K562 (cell line): ENCODE measurements around the gene TAMALIN. TPM values are rescaled to one million over a fixed set of nuclear protein-coding genes. Genes with fewer than 3 reads are reported as not detected.
A peak's percentile ranks its signal among the peaks of the same experiment; 100 is the strongest.

Experiments
- ATAC-seq: fragments of 200-7000 bp; cut with Tn5 transposase; 3 replicates; pipeline ENCODE4 v1.9.1; 2020; ENCODE audit warnings: moderate library complexity
- BruUV-seq: library from RNA; stranded (reverse); fragments of 400-500 nt; replicated peaks from 2 replicates; lab custom pipeline; 2021; lab: Mats Ljungman, UMichigan
- CTCF ChIA-PET: fragments of 300-600 bp; formaldehyde crosslinking; extraction: SDS; loops from one replicate; lab custom pipeline; 2021; ENCODE audit warnings: low intra/inter-chr PET ratio; lab: Yijun Ruan, JAX
- POLR2A ChIA-PET: fragments of 300-600, 350-650 bp; sonication (Branson Sonifier 250); formaldehyde crosslinking; extraction: SDS; loops from one replicate; lab custom pipeline; 2021; ENCODE audit warnings: antibody characterized with exemption, inconsistent platforms; lab: Yijun Ruan, JAX
- DNase-seq, 4 experiments: peaks; one replicate each; pipeline versions ENCODE4 v3.0.0 to v3.0.0-alpha.2; 2011 to 2018; ENCODE audit warnings: low spot score in 3 of 4, mixed read lengths in 3 of 4; ENCODE audit errors: extremely low read depth in 1 of 4
- FAIRE-seq: peaks from 2 replicates; lab custom pipeline; 2011; peaks lifted over from hg19 to GRCh38; lab: Jason Lieb, UNC
- H2AFZ ChIP-seq: 2 replicates; pipeline ENCODE4 v1.6.0; 2011; ENCODE audit warnings: low read depth, low read length, control low read depth, inconsistent platforms
- H3K27ac ChIP-seq: fragments of 200-600 bp; 3 replicates; pipeline ENCODE4 v1.8.0; 2011; ENCODE audit warnings: low read depth, mild to moderate bottlenecking, control low read depth, inconsistent platforms, low read length, moderate library complexity, mixed read lengths; ENCODE audit errors: extremely low read depth
- H3K27me3 ChIP-seq, 2 experiments: fragments of 300-600 bp in 1 of 2; 2 replicates in 1 of 2; 3 replicates in 1 of 2; pipeline versions ENCODE4 v1.6.0 to v1.8.0; 2011; ENCODE audit warnings: inconsistent platforms in 2 of 2, low read length in 2 of 2, mild to moderate bottlenecking in 1 of 2, mixed read lengths in 1 of 2, moderate library complexity in 1 of 2; ENCODE audit not compliant: control insufficient read depth in 2 of 2, insufficient read depth in 2 of 2
- H3K36me3 ChIP-seq: fragments of 300-600 bp; 3 replicates; pipeline ENCODE4 v1.8.0; 2011; ENCODE audit warnings: mild to moderate bottlenecking, low read length, inconsistent platforms; ENCODE audit not compliant: control insufficient read depth, insufficient read depth
- H3K4me1 ChIP-seq, 2 experiments: fragments of 200-600 bp in 1 of 2; replicated peaks in 1 of 2; 2 replicates in 1 of 2; 3 replicates in 1 of 2; pipeline versions ENCODE4 v1.5.1 to v1.8.0; 2011; ENCODE audit warnings: inconsistent platforms in 2 of 2, low read length in 2 of 2, mild to moderate bottlenecking in 1 of 2, mixed read lengths in 1 of 2, moderate library complexity in 1 of 2; ENCODE audit not compliant: control insufficient read depth in 2 of 2, insufficient read depth in 2 of 2
- H3K4me2 ChIP-seq: 2 replicates; pipeline ENCODE4 v1.6.1; 2011; ENCODE audit warnings: low read length, control low read depth, inconsistent platforms, mixed read lengths; ENCODE audit not compliant: insufficient read depth
- H3K4me3 ChIP-seq: fragments of 200-600 bp; sonication (generic), shearing (Covaris generic); 2 replicates; pipeline ENCODE4 v1.5.1; 2016; ENCODE audit warnings: control low read depth, inconsistent platforms
- H3K79me2 ChIP-seq: fragments of 200-600 bp; 3 replicates; pipeline ENCODE4 v1.8.0; 2011; ENCODE audit warnings: low read length, inconsistent platforms; ENCODE audit not compliant: control insufficient read depth, insufficient read depth
- H3K9ac ChIP-seq, 2 experiments: 2 replicates each; pipeline versions ENCODE4 v1.6.0 to v1.6.1; 2011; ENCODE audit warnings: low read depth in 2 of 2, low read length in 2 of 2, control low read depth in 1 of 2, inconsistent platforms in 1 of 2, mild to moderate bottlenecking in 1 of 2, mixed read lengths in 1 of 2; ENCODE audit not compliant: insufficient read depth in 1 of 2
- H3K9me1 ChIP-seq: one replicate; pipeline ENCODE4 v1.6.0; 2011; ENCODE audit warnings: inconsistent platforms, mild to moderate bottlenecking, low read length, moderate library complexity; ENCODE audit not compliant: control insufficient read depth, insufficient read depth
- H3K9me3 ChIP-seq: replicated peaks from 2 replicates; pipeline ENCODE4 v1.5.1; 2011; ENCODE audit warnings: low read depth, low read length, inconsistent platforms; ENCODE audit not compliant: control insufficient read depth, insufficient read depth
- H4K20me1 ChIP-seq: replicated peaks from 2 replicates; pipeline ENCODE4 v1.6.1; 2011; ENCODE audit warnings: low read length, inconsistent platforms, mixed read lengths; ENCODE audit not compliant: control insufficient read depth, insufficient read depth
- FOXP1 ChIP-seq: sonication (generic); formaldehyde crosslinking; IDR thresholded peaks from 2 replicates; pipeline ENCODE4 v1.8.0; 2022; ENCODE audit warnings: mild to moderate bottlenecking, missing genetic modification reagents
- NR4A1 ChIP-seq, 2 experiments: fragments of 250-450 bp in 1 of 2; fragments of 450-650 bp in 1 of 2; sonication (Bioruptor Pico) in 1 of 2; IDR thresholded peaks; 2 replicates each; pipeline versions ENCODE4 v1.4.0 to v1.6.1; 2016 to 2020; ENCODE audit warnings: mild to moderate bottlenecking in 2 of 2, missing compliant biosample characterization in 1 of 2, missing genetic modification characterization in 1 of 2, moderate library complexity in 1 of 2
- TBL1XR1 ChIP-seq, 2 experiments: IDR thresholded peaks; 2 replicates each; pipeline ENCODE4 v1.6.1; 2012; ENCODE audit warnings: improper control_type of control experiment in 2 of 2, low read length in 2 of 2, mild to moderate bottlenecking in 1 of 2
- WGBS: fragments of 100-300 bp; shearing (Covaris generic); methylation state at CpG from one replicate; pipeline ENCODE4 v1.1.6; 2016; ENCODE audit warnings: low coverage, mixed read lengths; ENCODE audit not compliant: insufficient coverage; ENCODE audit errors: missing lambda C conversion rate; 5-methylcytosine and 5-hydroxymethylcytosine counted together
- in situ Hi-C: fragments of 300-500 bp; cut with MboI; formaldehyde crosslinking; loops from 4 replicates; pipeline ENCODE4 v1.15.0; 2018; ENCODE audit warnings: inconsistent platforms, mixed read lengths
- intact Hi-C: fragments of 100-400 bp; cut with micrococcal nuclease; formaldehyde crosslinking; loops from 2 replicates; pipeline ENCODE4 v1.14.2; 2022
- polyA plus RNA-seq, 8 experiments: library from polyadenylated mRNA; depleted of rRNA in 4 of 8; stranded (reverse) in 5 of 8; unstranded in 3 of 8; fragments of >200 nt; fragmentation: Nextera tagmentation in 2 of 8; fragmentation: Illumina TruSeq in 1 of 8; extraction: Ambion mirVana in 2 of 8; extraction: Trizol in 1 of 8; gene quantifications; 2 replicates each; pipeline versions ENCODE4 v1.2.1 to v1.2.3, GENCODE V29; 2011 to 2014; ENCODE audit warnings: inconsistent platforms in 1 of 8, missing spikeins in 1 of 8
- total RNA-seq, 7 experiments: library from RNA; depleted of rRNA in 6 of 7; stranded (reverse); fragments of >200 nt in 6 of 7; fragmentation: Illumina TruSeq in 2 of 7; extraction: Trizol in 2 of 7; gene quantifications; 2 replicates each; pipeline versions ENCODE4 v1.2.1 to v1.2.3, GENCODE V29; 2011 to 2021; ENCODE audit warnings: low replicate concordance in 1 of 7
- TF ChIP-seq, protein P1 (sequence below): fragments of 200-800 bp; sonication (Bioruptor generic); IDR thresholded peaks from 2 replicates; pipeline ENCODE4 v1.6.1; 2017; ENCODE audit warnings: missing genetic modification characterization, missing compliant biosample characterization
- TF ChIP-seq, protein P2 (sequence below): fragments of 450-650 bp; IDR thresholded peaks from 2 replicates; pipeline ENCODE4 v1.6.1; 2017; ENCODE audit warnings: antibody characterized with exemption

TAMALIN gene
- total and polyA plus RNA-seq, 9 of the 15 experiments (the other 6 are each of a cell fraction or from before 2014, with no cell fraction given), result 0.74 to 2.2 (median 1.5) TPM; not detected in 2

DNA sequence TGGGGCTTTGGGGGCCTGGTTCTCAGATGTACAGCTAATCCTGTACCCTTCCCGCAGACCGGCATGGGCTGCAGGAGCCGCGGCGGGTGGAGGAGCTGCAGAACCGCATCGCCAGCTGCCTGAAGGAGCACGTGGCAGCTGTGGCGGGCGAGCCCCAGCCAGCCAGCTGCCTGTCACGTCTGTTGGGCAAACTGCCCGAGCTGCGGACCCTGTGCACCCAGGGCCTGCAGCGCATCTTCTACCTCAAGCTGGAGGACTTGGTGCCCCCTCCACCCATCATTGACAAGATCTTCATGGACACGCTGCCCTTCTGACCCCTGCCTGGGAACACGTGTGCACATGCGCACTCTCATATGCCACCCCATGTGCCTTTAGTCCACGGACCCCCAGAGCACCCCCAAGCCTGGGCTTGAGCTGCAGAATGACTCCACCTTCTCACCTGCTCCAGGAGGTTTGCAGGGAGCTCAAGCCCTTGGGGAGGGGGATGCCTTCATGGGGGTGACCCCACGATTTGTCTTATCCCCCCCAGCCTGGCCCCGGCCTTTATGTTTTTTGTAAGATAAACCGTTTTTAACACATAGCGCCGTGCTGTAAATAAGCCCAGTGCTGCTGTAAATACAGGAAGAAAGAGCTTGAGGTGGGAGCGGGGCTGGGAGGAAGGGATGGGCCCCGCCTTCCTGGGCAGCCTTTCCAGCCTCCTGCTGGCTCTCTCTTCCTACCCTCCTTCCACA is 52.0 kb downstream of the TAMALIN start:
- Histone ChIP-seq H3K9me1 (no peaks in the 10 kb centered on the region), H3K4me1 (peaks cover 3 to 38% of the 10 kb centered on the region in 2 experiments; a peak in 4 of 5 replicates), H3K36me3 (no peaks in the 10 kb centered on the region), H3K4me3 (no peak overlapping the region)
- WGBS, result 50% methylated on average over 22 of the region's 25 CpGs
- TF ChIP-seq, protein P1, sequence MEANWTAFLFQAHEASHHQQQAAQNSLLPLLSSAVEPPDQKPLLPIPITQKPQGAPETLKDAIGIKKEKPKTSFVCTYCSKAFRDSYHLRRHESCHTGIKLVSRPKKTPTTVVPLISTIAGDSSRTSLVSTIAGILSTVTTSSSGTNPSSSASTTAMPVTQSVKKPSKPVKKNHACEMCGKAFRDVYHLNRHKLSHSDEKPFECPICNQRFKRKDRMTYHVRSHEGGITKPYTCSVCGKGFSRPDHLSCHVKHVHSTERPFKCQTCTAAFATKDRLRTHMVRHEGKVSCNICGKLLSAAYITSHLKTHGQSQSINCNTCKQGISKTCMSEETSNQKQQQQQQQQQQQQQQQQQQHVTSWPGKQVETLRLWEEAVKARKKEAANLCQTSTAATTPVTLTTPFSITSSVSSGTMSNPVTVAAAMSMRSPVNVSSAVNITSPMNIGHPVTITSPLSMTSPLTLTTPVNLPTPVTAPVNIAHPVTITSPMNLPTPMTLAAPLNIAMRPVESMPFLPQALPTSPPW (CRISPR knock-in tag), result no peak
- TF ChIP-seq NR4A1 (CRISPR knock-in tag; IDR thresholded peaks at IDR 0.05) (peak; percentile 42; the same call in 1 of the 2 replicates), NR4A1 (tag; IDR thresholded peaks at IDR 0.05) (no peak), TBL1XR1 (IDR thresholded peaks at IDR 0.05; ENCODE audit: low read length in 2 of 2) (no peak), FOXP1 (CRISPR knock-in tag) (no peak)
- TF ChIP-seq, protein P2, sequence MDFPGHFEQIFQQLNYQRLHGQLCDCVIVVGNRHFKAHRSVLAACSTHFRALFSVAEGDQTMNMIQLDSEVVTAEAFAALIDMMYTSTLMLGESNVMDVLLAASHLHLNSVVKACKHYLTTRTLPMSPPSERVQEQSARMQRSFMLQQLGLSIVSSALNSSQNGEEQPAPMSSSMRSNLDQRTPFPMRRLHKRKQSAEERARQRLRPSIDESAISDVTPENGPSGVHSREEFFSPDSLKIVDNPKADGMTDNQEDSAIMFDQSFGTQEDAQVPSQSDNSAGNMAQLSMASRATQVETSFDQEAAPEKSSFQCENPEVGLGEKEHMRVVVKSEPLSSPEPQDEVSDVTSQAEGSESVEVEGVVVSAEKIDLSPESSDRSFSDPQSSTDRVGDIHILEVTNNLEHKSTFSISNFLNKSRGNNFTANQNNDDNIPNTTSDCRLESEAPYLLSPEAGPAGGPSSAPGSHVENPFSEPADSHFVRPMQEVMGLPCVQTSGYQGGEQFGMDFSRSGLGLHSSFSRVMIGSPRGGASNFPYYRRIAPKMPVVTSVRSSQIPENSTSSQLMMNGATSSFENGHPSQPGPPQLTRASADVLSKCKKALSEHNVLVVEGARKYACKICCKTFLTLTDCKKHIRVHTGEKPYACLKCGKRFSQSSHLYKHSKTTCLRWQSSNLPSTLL, result no peak
- TF ChIP-seq, all 486 proteins: peak for 1
- CTCF ChIA-PET, result no interaction called here
- Histone ChIP-seq H3K9ac (peak overlapping the region in 1 of 2 experiments; percentile 31; a peak in 2 of 4 replicates), H4K20me1 (no peaks in the 10 kb centered on the region), H3K79me2 (no peaks in the 10 kb centered on the region), H3K9me3 (no peaks in the 10 kb centered on the region), H2AFZ (no peak overlapping the region), H3K27ac (no peak overlapping the region), H3K27me3 (peaks cover 0 to 16% of the 10 kb centered on the region in 2 experiments; a peak in 3 of 5 replicates), H3K4me2 (no peak overlapping the region)
- no TSS peak for BruUV-seq
- intact Hi-C loops, result no loop called here
- no peak for ATAC-seq
- FAIRE-seq, result no peak
- no peak for DNase-seq
- in situ Hi-C loops, result no loop called here
- POLR2A ChIA-PET, result interaction anchor here (0.5 to 1.6 kb wide), 3 partner anchors 10 to 332 kb away, joined by 3 to 6 read pairs (median 4); no protein-coding TSS in a partner anchor
